ENCODE measurements around the gene MALL.
A peak's percentile ranks its signal among the peaks of the same experiment; 100 is the strongest.
"Not testable (repeated sequence)": the region's sequence is repeated elsewhere in the genome, so short reads cannot be mapped to it uniquely, and the experiment has no call there.

The MALL gene

GRCh38 chr2:110120171-110121051 lies 4.8 kb upstream of the MALL start:
- DNase-seq (ENCODE audit: low spot score) = no peak

- peak; percentile 66 for DNase-seq (ENCODE audit: low spot score)
Measured at GRCh38 chr2:110116033-110116710, 550 bp upstream of the MALL start.

DNA sequence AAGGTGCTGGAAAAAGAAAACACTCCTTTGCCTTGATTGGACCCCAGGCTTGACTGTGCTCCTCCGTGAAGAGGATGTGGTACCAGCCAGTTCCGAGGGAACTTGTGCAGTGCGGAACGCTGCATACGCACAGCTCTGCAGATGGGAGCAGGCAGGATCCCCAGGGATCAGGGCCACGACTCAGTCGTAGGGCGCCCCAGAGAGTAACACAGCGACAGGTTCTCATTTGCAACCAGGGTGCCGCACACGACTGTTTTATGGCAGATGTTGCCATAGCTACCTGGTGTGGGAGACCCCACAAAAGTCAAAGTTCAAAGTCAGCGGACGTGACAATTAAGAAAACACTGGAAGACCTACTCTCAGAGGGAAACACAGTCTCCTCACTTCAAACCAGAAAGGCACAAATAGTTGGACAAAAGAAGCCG lies 779 bp downstream of the MALL start:
- DNase-seq (ENCODE audit: low spot score) = no peak

DNA sequence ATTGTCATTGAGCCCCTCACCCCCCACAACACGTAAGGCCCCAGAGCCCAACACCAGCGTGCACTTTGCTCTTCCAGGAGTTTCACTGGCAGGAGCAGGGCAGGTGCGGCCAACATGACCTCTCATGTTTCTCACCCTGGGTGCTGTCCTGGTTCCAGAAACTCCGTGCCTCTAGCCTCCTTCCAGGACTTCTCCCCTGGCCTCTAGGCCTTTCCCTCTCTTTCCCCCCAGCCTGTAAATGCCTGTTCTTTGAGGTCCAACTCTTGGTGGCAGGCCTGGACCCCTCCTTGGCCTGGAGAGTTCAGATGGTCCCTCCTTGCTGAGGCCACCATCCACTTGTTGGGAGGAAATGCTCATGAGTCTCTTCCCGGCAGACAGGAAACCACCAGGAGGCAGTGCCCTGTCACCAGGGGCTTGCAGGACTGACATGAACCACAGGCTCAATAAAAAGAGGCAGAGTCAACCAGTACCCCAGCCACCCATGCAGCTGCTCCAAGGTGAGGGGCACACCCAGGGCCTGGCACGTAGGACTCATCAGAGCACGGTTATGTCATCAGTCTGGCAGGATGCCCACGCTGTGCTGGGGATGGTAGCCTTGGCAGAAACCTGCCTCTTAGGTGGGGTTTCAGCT lies 1.5 kb downstream of the MALL start:
- no peak for DNase-seq (ENCODE audit: low spot score)

DNA sequence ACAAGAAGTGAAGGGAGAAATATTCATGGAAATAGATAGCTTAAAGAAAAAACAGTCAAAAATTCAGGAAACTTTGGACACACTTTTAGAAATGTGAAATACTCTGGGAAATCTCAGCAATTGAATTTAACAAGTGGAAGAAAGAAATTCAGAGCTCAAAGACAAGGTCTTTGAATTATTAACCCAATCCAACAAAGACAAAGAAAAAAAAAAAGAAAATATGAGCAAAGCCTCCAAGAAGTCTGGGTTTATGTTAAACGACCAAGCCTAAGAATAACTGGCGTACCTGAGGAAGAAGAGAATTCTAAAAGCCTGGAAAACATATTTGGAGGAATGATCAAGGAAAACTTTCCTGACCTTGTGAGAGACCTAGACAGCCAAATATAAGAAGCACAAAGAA lies 7.3 kb downstream of the MALL start:
- DNase-seq (ENCODE audit: low spot score) = not testable (repeated sequence)

DNA sequence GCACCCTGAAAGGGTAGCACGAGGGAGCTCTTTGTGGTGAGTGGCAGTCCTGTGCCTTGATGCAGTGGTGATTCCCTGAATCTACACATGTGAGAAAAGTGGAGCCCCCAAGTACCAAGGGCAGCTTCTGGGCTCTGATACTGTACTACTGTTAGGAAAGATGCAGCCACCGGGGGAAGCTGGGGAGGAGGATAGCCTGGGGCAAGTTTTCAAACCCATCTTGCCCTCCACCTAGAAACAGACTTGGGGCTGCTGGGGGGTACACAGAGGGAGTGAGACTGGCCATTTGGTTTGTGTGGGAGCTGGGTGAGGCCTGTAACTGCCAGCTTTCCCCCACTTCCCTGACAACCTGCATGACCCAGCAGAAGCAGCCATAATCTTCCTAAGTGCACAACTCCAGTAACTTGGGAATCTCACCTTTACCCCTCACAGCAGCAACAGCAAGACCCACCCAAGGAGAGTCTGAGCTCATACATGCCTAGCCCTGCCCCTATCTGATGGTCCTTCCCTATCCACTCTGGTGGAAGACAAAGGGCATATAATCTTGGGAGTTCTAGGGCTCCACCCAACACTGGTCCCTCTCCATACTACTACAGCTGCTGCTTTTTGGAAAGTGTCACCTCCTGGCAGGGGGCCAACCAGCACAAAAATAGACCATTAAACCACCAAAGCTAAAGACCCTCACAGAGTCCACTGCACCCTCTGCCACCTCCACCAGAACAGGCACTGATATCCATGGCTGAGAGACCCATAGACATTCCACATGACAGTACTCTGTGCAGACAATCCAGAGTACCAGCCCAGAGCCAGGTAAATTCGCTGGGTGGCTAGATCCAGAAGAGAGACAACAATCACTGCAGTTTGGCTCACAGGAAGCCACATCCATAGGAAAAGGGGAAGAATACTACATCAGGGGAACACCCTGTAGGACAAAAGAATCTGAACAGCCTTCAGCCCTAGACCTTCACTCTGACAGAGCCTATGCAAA lies 8.2 kb downstream of the MALL start:
- no peak for DNase-seq (ENCODE audit: low spot score)

DNA sequence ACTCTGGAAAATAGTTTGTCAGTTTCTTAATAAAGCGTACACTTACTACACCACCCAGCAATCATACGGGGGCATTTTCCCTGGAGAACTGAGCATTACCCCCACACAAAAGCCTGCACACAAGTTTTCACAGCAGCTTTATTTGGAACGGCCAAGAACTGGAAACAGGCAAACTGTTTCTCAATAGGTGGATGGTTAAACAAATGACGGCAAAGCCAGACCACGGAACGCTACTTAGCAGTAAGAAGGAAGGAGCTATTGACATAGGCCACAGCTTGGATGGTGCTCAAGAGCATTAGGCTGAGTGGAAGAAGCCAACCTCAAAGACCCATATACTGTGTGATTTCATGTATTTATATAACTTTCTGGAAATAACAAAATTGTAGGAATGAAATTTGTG lies 9.0 kb downstream of the MALL start:
- DNase-seq (ENCODE audit: low spot score) = no peak

DNA sequence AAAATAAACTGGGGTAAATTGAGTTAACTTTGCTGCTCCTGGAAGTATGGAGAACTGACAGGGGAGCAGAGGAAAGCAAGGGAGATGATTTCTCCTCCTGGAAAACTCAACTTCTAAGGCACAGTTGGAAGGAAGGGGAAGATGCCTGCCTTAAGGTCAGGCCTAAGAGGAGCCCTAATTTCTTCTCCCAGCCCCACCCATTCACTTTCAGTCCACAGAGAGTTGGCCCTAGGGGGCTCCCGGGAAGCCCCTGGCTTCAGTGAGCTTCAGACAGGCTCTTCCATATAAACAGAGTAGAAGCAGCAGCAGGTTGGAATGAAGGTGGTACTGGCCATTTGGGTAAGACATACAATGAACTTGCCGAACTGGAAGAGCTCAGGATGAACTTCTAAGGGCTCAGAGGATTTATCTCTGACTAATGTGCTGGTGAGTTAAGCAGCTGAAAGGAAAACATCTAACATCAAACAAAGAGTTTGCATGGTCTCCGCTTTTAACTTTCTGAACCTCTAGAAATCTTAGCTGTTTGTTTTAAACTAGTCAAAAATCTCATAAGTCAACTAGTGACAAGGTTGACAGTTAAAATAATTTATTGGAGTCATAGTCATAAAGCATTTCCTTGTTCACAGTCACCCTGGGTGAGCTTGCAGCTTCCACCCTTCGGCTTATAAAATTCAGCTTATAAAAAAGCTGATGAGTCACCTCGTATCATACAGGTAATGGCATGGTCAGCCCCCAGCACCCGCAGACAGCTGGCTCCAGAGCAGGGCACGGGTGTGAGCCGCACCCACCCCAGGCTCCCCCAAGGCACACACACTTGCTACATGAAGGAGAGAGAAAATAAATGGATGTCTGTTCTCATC lies 9.8 kb downstream of the MALL start:
- no peak for DNase-seq (ENCODE audit: low spot score)

- no peak for DNase-seq (ENCODE audit: low spot score)
Measured at GRCh38 chr2:110105183-110105582, 10.4 kb downstream of the MALL start.

DNA sequence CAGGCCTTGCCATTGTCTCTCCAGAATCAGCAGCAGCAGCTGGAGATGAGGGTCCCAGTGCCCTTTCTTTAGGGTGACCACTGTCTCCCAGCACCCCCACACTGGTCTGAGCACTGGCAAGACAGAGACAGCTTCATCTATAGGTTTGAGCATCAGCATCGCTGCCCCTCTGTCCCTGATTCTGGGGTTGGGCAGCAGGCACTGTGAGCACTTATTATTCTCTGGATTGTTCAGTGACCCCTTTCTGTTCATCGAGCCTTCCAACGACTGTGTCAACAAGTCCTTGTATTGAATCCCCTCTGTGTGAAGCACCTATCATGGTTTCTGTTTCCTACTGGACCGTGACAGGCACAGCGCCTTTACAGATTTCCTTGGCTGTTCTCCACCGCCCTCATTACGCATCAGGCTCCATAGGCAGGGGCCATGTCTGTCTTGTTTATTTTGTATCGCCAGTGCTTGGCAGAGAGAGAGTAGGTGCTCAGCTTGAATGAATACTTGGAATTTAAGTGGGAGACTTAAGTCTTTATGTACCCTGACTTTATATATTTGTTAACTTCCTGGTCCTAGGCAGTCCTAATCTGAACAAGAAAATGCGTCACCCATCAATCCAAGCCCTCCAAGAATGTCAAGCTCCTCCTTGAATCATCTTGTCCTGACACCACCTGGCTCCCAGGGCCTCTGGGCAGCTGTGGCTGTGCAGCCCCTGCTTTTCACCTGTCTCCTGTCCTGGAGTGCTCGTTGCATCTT lies 11.4 kb downstream of the MALL start:
- DNase-seq (ENCODE audit: low spot score) = no peak

GRCh38 chr2:110103061-110103961 lies 12.3 kb downstream of the MALL start:
- no peak for DNase-seq (ENCODE audit: low spot score)

DNA sequence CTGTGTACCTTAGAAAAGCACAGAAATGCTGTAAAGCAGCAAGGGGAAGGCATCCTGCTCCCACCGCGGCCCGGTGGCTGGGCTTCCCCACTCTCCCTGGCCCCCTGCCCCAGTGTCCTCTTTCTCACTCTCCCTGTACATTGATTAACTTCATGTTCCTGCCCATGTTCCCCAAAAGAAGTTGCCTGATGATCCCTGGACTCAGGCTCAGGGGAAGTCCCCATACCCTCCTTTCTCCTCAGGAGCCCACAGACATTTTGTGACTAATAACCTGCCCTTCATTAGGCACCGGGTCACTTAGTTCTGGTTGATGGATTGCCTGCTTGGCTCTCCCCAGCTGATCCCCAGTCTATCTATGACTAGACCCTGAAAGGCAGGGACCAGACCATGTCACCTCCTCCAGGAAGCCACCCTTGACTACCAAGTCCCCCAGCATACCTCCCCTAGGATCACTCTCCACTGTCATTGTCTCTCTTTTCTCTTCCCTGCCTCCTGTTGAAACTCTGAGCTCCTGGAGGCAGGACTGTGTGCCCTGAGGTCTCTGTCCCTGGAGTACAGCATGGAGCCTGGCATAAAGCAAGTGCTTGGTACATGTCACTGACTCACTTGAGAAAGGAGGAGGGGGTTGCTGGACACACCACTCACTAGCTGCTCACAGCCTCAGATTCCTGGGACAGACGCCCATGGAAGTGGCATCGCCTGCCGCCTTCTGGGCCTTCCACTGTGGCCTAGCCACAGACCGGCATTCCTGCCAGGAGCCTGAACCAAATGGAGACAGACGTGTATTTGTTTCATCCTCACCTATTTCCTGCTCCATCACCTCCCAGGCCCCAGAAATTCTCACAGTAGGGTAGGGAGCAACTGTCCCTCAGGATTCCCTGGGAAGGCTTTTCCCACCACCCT lies 13.5 kb downstream of the MALL start:
- no peak for DNase-seq (ENCODE audit: low spot score)

- peak; percentile 81 for DNase-seq (ENCODE audit: low spot score)
Measured at GRCh38 chr2:110101280-110101844, 14.3 kb downstream of the MALL start.

DNA sequence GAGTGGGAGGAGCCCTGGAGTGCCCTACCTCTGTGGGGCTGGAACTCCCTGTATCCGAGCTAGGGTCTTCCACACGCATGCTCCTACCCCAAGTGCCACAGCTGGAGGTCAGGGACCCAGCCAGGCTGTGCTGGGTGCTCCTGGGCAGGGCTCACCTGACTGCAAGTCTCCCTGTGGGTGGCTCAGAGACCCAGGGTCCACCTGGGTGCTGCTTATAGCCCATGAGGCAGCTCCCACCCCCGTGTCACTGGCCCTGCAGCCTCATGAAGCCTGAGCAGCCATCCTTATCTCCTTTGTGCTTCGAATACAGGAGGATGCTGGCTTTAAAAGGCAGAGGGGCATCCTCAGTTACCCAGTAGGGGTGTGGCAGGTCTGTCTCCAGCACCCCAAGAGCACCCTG lies 14.7 kb downstream of the MALL start:
- not testable (repeated sequence) for DNase-seq (ENCODE audit: low spot score)

- no peak for DNase-seq (ENCODE audit: low spot score)
Measured at GRCh38 chr2:110100480-110100879, 15.1 kb downstream of the MALL start.

DNA sequence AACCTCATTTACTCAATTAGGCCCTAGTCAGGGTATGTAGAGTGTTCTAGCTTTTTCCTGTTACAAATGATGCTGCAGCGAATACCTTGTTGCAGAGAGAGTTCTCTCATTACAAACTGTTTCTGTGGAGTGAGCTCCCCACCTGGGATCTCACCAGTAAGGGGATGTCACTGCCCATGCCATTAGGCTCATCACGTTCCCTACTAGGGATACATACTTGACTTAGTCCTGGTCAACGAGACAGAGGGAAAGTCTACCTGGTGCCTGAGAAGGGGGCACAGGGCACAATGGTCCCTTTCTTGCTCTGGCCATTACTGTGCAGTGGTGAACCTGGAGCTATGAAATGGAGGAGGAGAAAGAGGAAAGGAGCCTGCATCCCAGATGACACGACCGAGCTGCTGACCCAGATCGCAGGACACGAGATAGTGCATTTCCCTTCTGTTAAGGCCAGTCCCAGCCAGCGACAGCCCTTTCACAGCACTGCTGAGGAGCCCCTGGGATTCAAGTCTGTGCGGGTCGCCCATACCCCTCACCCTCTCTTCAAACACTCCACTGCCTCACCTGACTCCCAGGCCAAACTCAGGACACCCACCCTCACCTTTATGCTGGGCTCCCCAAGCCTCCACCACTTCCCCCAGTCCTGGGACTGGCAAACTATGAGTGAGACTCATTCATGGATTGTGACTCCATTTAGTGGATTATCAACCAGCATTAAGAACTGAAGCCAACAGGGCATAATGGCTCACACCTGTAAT lies 16.0 kb downstream of the MALL start:
- DNase-seq (ENCODE audit: low spot score) = no peak

GRCh38 chr2:110099038-110099425 lies 16.6 kb downstream of the MALL start:
- no peak for DNase-seq (ENCODE audit: low spot score)

Measured in AG08395 (cell line).